HG02840 (cell line): ENCODE measurements around the gene AGBL1.

Experiments
- ATAC-seq: cut with Tn5 transposase; IDR thresholded peaks from one replicate; pipeline ENCODE4 v1.9.1; 2021; ENCODE audit warnings: mild to moderate bottlenecking, moderate library complexity, moderate number of reproducible peaks; ENCODE audit not compliant: unreplicated experiment, low FRiP score

Gene AGBL1

GRCh38 chr15:86663304-86663703, 583.6 kb downstream of the AGBL1 start:
- ATAC-seq = no peak

- ATAC-seq = no peak
These were observed 584.3 kb downstream of the AGBL1 start for GRCh38 chr15:86663979-86664378.

GRCh38 chr15:86664581-86664980, 584.9 kb downstream of the AGBL1 start:
- no peak for ATAC-seq

GRCh38 chr15:86676002-86676401, 596.3 kb downstream of the AGBL1 start:
- no peak for ATAC-seq

- no peak for ATAC-seq
These were observed 597.6 kb downstream of the AGBL1 start for GRCh38 chr15:86677278-86677677.

- ATAC-seq = no peak
These were observed 605.6 kb downstream of the AGBL1 start for GRCh38 chr15:86685263-86685662.

GRCh38 chr15:86689006-86689405, 609.3 kb downstream of the AGBL1 start:
- no peak for ATAC-seq

GRCh38 chr15:86690566-86690965, 610.9 kb downstream of the AGBL1 start:
- ATAC-seq = no peak

GRCh38 chr15:86691091-86691663, 611.5 kb downstream of the AGBL1 start:
- ATAC-seq = no peak

- ATAC-seq = no peak
These were observed 621.4 kb downstream of the AGBL1 start for GRCh38 chr15:86700864-86701610.

GRCh38 chr15:86701611-86701963, 621.9 kb downstream of the AGBL1 start:
- ATAC-seq = no peak

GRCh38 chr15:86706813-86707212, 627.1 kb downstream of the AGBL1 start:
- ATAC-seq = no peak

- ATAC-seq = no peak
These were observed 631.8 kb downstream of the AGBL1 start for GRCh38 chr15:86711476-86711875.

- no peak for ATAC-seq
These were observed 634.6 kb downstream of the AGBL1 start for GRCh38 chr15:86714241-86714640.

- no peak for ATAC-seq
These were observed 646.0 kb downstream of the AGBL1 start for GRCh38 chr15:86725628-86726027.

GRCh38 chr15:86735247-86736040, 655.8 kb downstream of the AGBL1 start:
- no peak for ATAC-seq

GRCh38 chr15:86741917-86742316, 662.2 kb downstream of the AGBL1 start:
- no peak for ATAC-seq

GRCh38 chr15:86743283-86743903, 663.7 kb downstream of the AGBL1 start:
- ATAC-seq = no peak

GRCh38 chr15:86744198-86744780, 664.6 kb downstream of the AGBL1 start:
- no peak for ATAC-seq

GRCh38 chr15:86751116-86751515, 671.4 kb downstream of the AGBL1 start:
- no peak for ATAC-seq

GRCh38 chr15:86754846-86755245, 675.2 kb downstream of the AGBL1 start:
- ATAC-seq = no peak
